ENCODE data around the gene LCN10.

The LCN10 gene

DNA sequence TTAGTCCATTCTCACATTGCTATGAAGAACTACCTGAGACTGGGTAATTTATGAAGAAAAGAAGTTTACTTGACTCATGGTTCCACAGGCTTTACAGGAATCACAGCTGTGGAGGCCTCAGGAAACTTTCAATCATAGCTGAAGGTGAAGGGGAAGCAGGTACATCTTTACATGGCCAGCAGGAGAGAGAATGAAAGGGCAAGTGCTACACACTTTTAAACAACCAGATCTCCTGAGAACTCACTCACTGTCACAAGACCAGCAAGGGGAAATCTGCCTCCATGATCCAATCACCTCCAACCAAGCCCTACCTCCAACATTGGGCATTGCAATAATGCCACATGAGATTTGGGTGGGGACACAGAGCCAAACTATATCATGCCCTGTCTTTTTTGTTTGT is 9.1 kb upstream of the LCN10 start:
- TF ChIP-seq, protein P1, sequence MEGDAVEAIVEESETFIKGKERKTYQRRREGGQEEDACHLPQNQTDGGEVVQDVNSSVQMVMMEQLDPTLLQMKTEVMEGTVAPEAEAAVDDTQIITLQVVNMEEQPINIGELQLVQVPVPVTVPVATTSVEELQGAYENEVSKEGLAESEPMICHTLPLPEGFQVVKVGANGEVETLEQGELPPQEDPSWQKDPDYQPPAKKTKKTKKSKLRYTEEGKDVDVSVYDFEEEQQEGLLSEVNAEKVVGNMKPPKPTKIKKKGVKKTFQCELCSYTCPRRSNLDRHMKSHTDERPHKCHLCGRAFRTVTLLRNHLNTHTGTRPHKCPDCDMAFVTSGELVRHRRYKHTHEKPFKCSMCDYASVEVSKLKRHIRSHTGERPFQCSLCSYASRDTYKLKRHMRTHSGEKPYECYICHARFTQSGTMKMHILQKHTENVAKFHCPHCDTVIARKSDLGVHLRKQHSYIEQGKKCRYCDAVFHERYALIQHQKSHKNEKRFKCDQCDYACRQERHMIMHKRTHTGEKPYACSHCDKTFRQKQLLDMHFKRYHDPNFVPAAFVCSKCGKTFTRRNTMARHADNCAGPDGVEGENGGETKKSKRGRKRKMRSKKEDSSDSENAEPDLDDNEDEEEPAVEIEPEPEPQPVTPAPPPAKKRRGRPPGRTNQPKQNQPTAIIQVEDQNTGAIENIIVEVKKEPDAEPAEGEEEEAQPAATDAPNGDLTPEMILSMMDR (IDR thresholded peaks at IDR 0.05; ENCODE audit: low read length, missing control alignments) = no peak
- DNase-seq (ENCODE audit: low read depth) = no peak
- H3K4me3 ChIP-seq (replicated peaks; ENCODE audit: low read depth, low read length) = no peak overlapping the region

DNA sequence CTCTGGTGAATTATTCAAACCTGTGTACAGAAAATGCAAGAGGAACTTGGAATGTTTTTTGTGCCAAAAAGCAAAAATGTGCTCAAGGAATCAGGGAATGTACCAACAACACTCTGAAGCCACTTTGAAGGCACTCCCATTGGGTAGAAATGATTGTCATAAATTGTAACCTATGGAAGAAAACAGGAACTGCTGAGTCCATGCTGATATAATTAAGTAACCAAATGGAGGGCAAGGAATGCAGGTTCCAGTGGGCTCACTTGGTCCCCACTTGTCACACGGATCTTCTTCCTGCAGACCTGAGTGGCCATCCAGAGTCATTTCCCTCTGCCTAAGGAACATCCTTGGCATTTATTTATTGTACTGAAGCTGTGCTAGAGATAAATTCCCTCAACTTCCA is 8.5 kb upstream of the LCN10 start:
- no peak for DNase-seq (ENCODE audit: low read depth)

DNA sequence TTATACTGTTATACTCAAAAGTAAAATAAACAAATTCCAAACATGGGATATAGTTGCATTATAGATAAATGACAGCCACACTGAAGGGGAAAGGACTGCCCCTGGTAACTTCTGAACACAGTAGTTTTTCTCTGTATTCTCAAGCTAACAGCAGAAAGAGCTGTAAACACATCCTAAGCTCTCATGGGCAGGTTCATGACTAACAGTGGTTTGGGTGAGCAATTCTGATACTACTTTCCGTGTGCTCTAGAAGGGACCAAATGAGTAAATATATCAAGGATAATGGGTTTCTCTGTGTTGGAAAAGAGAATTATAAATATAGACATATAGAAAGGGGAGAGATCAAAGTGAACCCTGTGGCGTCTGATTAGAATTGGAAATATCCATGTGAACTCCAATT is 7.8 kb upstream of the LCN10 start:
- no peak for DNase-seq (ENCODE audit: low read depth)
- no peak overlapping the region for H3K4me3 ChIP-seq (replicated peaks; ENCODE audit: low read depth, low read length)
- TF ChIP-seq, protein P1 (IDR thresholded peaks at IDR 0.05; ENCODE audit: low read length, missing control alignments) = no peak

More for the DNA sequence above, 8.5 kb upstream of the LCN10 start:
- TF ChIP-seq, protein P1 (IDR thresholded peaks at IDR 0.05; ENCODE audit: low read length, missing control alignments) = no peak
- no peak overlapping the region for H3K4me3 ChIP-seq (replicated peaks; ENCODE audit: low read depth, low read length)

DNA sequence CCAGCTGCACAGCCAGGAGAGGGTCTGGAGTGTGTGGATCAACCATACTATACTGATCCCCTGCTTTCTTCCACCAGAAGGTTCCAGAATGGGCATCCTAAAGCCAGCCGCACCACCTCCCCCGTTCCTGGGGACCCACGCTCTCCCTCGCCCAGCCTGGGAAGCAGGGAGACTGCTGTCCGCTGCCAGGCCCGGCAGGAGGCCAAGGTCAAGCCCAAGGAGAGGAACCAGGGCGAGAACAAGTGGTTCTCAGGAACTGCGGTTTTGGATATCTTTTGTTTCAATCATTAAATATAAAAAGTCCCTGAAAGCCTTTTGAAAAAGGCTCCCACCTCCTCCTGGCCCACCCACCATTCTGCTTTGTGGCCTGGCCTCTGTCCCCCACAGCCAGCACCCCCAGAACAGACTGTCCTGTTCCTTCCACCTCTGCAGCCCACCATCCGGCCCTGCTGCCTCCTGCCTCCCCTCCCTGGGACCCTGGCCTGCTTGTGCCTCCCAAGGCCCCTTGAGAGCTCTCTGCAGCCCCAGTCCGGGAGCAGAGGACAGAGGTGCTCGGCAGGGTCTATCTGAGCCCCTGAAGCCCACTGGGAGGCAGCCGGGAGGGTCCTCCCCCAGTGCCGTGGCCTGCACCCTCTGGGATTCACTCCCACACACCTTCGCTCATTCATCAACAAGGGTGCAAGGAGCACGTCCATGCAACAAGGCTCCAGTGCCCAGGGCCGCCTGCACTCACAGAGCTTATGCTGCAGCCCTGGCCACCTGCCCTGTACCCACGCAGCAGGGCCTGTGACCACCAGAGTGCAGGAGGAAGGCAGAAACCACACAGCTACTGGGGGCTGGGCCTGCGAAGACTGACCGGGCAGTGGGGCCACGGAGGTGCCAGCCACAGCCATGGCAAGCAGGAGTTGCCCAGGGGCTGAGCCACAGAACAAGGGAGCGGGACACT is 6.2 kb upstream of the LCN10 start:
- TF ChIP-seq, protein P1 (IDR thresholded peaks at IDR 0.05; ENCODE audit: low read length, missing control alignments) = no peak
- no peak for DNase-seq (ENCODE audit: low read depth)
- H3K4me3 ChIP-seq (replicated peaks; ENCODE audit: low read depth, low read length) = no peak overlapping the region

DNA sequence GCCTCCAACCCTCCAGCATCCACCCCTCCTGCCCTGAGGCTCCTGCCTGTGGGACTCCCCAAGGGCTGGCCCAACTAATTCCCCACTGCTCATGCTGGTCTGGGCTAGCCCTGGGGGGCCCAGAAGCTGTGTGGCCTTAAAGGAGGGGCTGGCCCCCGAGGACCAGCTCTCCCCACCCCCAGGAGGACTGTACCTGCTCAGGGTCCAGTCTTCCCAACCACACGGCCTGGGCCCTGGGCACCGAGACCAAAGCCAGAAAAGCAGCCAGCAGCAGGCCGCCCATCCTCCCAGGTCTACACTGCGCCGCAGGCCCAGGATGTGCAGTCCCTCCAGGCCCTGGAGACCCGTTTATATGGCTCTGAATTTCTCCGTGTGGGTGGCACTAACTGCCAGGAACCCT is 5.5 kb upstream of the LCN10 start, which contains the start of gene LCN6:
TSS of gene LCN6 (minus strand) at position 325 of the 400 bp plus-strand sequence. CDS start at position 283, 42 bp downstream.
- H3K4me3 ChIP-seq (replicated peaks; ENCODE audit: low read depth, low read length) = no peak within 1 kb of the TSS
- DNase-seq (ENCODE audit: low read depth) = no peak
- TF ChIP-seq, protein P1 (IDR thresholded peaks at IDR 0.05; ENCODE audit: low read length, missing control alignments) = no peak

DNA sequence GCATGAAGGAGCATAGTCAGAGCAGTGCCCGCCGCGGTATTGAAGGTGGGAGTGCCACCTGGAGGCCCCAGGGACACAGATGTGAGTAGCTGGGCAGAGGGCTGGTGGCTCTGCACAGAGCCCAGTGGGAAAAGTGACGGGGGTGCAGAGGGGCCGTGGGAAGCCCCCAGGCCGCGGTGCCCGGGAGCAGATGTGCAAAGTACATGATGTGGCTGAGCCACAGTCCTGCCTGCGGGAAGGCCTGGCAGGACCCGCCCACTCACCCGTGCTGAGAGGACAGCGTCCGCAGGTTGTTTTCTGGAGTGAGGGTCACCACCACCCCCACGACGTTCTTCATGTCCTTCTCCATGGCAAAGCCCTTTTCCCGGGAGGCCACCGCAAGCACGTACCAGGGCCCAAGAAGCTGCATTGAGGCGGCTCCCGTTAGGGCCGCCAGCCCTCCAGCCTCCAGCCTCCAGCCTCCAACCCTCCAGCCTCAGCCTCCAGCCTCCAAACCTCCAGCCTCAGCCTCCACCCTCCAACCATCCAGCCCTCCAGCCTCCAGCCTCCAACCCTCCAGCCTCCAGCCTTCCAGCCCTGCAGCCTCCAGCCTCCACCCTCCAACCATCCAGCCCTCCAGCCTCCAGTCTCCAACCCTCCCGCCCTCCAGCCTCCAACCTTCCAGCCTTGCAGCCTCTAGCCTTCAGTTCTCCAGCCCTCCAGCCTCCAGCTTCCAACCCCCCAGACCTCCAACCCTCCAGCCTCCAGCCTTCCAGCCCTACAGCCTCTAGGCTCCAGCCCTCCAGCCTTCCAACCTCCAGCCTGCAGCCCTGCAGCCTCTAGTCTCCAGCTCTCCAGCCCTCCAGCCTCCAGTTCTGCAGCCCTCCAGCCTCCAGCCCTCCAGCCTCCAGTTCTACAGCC is 4.7 kb upstream of the LCN10 start:
- TF ChIP-seq, protein P1 (IDR thresholded peaks at IDR 0.05; ENCODE audit: low read length, missing control alignments) = no peak
- no peak overlapping the region for H3K4me3 ChIP-seq (replicated peaks; ENCODE audit: low read depth, low read length)
- DNase-seq (ENCODE audit: low read depth) = no peak

Data from fibroblast of pulmonary artery (primary cell).